ENCODE data around the gene TMEM51.

- TF ChIP-seq CTCF (IDR thresholded peaks at IDR 0.05; ENCODE audit: low read depth, low read length, poor library complexity, severe bottlenecking) (no peak), EZH2phosphoT487 (IDR thresholded peaks at IDR 0.05; ENCODE audit: borderline replicate concordance, low read length) (no peak)
These were observed 43.2 kb upstream of the TMEM51 start for GRCh38 chr1:15110128-15110866.

All from DOHH2 (cell line).